SHP77 (cell line): ENCODE results near the gene DCBLD1.

Experiments
- DNase-seq, 2 experiments: peaks; one replicate each; lab custom pipeline; 2025; lab: John Stamatoyannopoulos, UW

Gene DCBLD1

GRCh38 chr6:117531346-117531745 lies 48.9 kb downstream of the DCBLD1 start:
- DNase-seq: no peak

GRCh38 chr6:117531809-117532725 lies 49.6 kb downstream of the DCBLD1 start:
- DNase-seq: no peak

GRCh38 chr6:117533775-117534174 lies 51.3 kb downstream of the DCBLD1 start:
- no peak for DNase-seq

GRCh38 chr6:117534974-117535373 lies 52.5 kb downstream of the DCBLD1 start:
- no peak for DNase-seq

- no peak for DNase-seq
Observed at GRCh38 chr6:117536317-117536716, 53.8 kb downstream of the DCBLD1 start.

GRCh38 chr6:117538615-117539014 lies 56.1 kb downstream of the DCBLD1 start:
- DNase-seq: no peak

GRCh38 chr6:117540670-117541069 lies 58.2 kb downstream of the DCBLD1 start:
- no peak for DNase-seq

- no peak for DNase-seq
Observed at GRCh38 chr6:117542493-117542892, 60.0 kb downstream of the DCBLD1 start.

GRCh38 chr6:117544716-117545115 lies 62.2 kb downstream of the DCBLD1 start:
- no peak for DNase-seq

GRCh38 chr6:117545161-117545595 lies 62.7 kb downstream of the DCBLD1 start:
- DNase-seq: no peak

- no peak for DNase-seq
Observed at GRCh38 chr6:117546674-117547073, 64.2 kb downstream of the DCBLD1 start.

GRCh38 chr6:117547688-117548621 lies 65.5 kb downstream of the DCBLD1 start:
- no peak for DNase-seq

- DNase-seq: no peak
Observed at GRCh38 chr6:117548797-117549301, 66.4 kb downstream of the DCBLD1 start.

GRCh38 chr6:117549611-117550010 lies 67.1 kb downstream of the DCBLD1 start:
- DNase-seq: no peak

- no peak for DNase-seq
Observed at GRCh38 chr6:117550078-117550600, 67.7 kb downstream of the DCBLD1 start.

- no peak for DNase-seq
Observed at GRCh38 chr6:117550618-117551242, 68.3 kb downstream of the DCBLD1 start.

- no peak for DNase-seq
Observed at GRCh38 chr6:117552618-117553017, 70.1 kb downstream of the DCBLD1 start.

GRCh38 chr6:117553142-117553541 lies 70.7 kb downstream of the DCBLD1 start:
- DNase-seq: no peak

GRCh38 chr6:117555262-117555849 lies 72.9 kb downstream of the DCBLD1 start:
- DNase-seq: no peak

- peak in 1 of 2 experiments; percentile 7 for DNase-seq
Observed at GRCh38 chr6:117555882-117556498, 73.5 kb downstream of the DCBLD1 start.

GRCh38 chr6:117557951-117558350 lies 75.5 kb downstream of the DCBLD1 start:
- no peak for DNase-seq
